DND-41 (cell line): Measurements from ENCODE around the gene BCL2L2.

ENCODE experiments used
- ATAC-seq: fragments of 200-7000 bp; cut with Tn5 transposase; 3 replicates; pipeline ENCODE4 v1.9.1; 2021; ENCODE audit warnings: low read depth; ENCODE audit not compliant: insufficient read depth
- DNase-seq: peaks from one replicate; pipeline ENCODE4 v3.0.0-alpha.2; 2020
- H2AFZ ChIP-seq: 2 replicates; pipeline ENCODE4 v1.6.0; 2012; ENCODE audit warnings: low read depth, low read length
- H3K27ac ChIP-seq: 2 replicates; pipeline ENCODE4 v1.5.1; 2012; ENCODE audit warnings: low read length, inconsistent platforms
- H3K27me3 ChIP-seq: fragments of 200-600 bp; sonication (generic); 2 replicates; pipeline ENCODE4 v1.6.0; 2012; ENCODE audit warnings: low read length, mild to moderate bottlenecking, inconsistent platforms; ENCODE audit not compliant: insufficient read depth, poor library complexity
- H3K36me3 ChIP-seq: 2 replicates; pipeline ENCODE4 v1.5.1; 2012; ENCODE audit warnings: low read length, inconsistent platforms; ENCODE audit not compliant: insufficient read depth
- H3K4me1 ChIP-seq: 2 replicates; pipeline ENCODE4 v1.5.1; 2012; ENCODE audit warnings: mild to moderate bottlenecking, low read length; ENCODE audit not compliant: insufficient read depth
- H3K4me2 ChIP-seq: 2 replicates; pipeline ENCODE4 v1.6.0; 2012; ENCODE audit warnings: mild to moderate bottlenecking, moderate library complexity, low read length, inconsistent platforms; ENCODE audit not compliant: insufficient read depth
- H3K4me3 ChIP-seq, 2 experiments: fragments of 200-600 bp in 1 of 2; shearing (Covaris generic) in 1 of 2; 2 replicates each; pipeline ENCODE4 v1.5.1; 2012 to 2016; ENCODE audit warnings: inconsistent platforms in 2 of 2, low read length in 2 of 2, mild to moderate bottlenecking in 2 of 2, low read depth in 1 of 2, moderate library complexity in 1 of 2
- H3K79me2 ChIP-seq: 2 replicates; pipeline ENCODE4 v1.6.0; 2012; ENCODE audit warnings: low read length, inconsistent platforms; ENCODE audit not compliant: insufficient read depth
- H3K9ac ChIP-seq: 2 replicates; pipeline ENCODE4 v1.6.0; 2012; ENCODE audit warnings: low read depth, mild to moderate bottlenecking, inconsistent platforms, low read length, moderate library complexity
- H3K9me3 ChIP-seq: 2 replicates; pipeline ENCODE4 v1.5.1; 2012; ENCODE audit warnings: low read length, moderate library complexity, mild to moderate bottlenecking, inconsistent platforms; ENCODE audit not compliant: insufficient read depth, severe bottlenecking
- H4K20me1 ChIP-seq: 2 replicates; pipeline ENCODE4 v1.6.0; 2012; ENCODE audit warnings: low read length; ENCODE audit not compliant: insufficient read depth
- CTCF ChIP-seq: IDR thresholded peaks from 2 replicates; pipeline ENCODE4 v1.5.1; 2012; ENCODE audit warnings: borderline replicate concordance, low read length, moderate library complexity, mild to moderate bottlenecking; ENCODE audit not compliant: poor library complexity, severe bottlenecking; ENCODE audit errors: extremely low read depth
- EZH2 ChIP-seq: IDR thresholded peaks from 3 replicates; pipeline ENCODE4 v1.6.1; 2012; ENCODE audit warnings: borderline replicate concordance, low read depth, mild to moderate bottlenecking, moderate library complexity, low read length, inconsistent platforms; ENCODE audit not compliant: severe bottlenecking

Gene BCL2L2

GRCh38 chr14:23301288-23301968 lies 5.2 kb upstream of the BCL2L2 start:
- ATAC-seq (peak; percentile 82), DNase-seq (peak; percentile 98)
- H3K9me3 ChIP-seq, result no peaks in the 10 kb centered on the region
- peaks cover 35% of the 10 kb centered on the region for H3K36me3 ChIP-seq
- H3K9ac ChIP-seq, result peak overlapping the region; percentile 98
- H4K20me1 ChIP-seq, result no peaks in the 10 kb centered on the region
- peak overlapping the region; percentile 95 for H2AFZ ChIP-seq
- H3K4me1 ChIP-seq, result peaks cover 47% of the 10 kb centered on the region
- no peaks in the 10 kb centered on the region for H3K27me3 ChIP-seq
- H3K79me2 ChIP-seq, result peaks cover 18% of the 10 kb centered on the region
- H3K4me2 ChIP-seq, result peak overlapping the region; percentile 98
- H3K4me3 ChIP-seq, result peak overlapping the region; percentile 53 to 87
- H3K27ac ChIP-seq, result peak overlapping the region; percentile 97
- TF ChIP-seq EZH2 (no peak), CTCF (peak; percentile 87)

GRCh38 chr14:23301969-23302289 lies 4.7 kb upstream of the BCL2L2 start:
- peak overlapping the region; percentile 89 for H3K4me2 ChIP-seq
- peak overlapping the region; percentile 95 for H2AFZ ChIP-seq
- H3K36me3 ChIP-seq, result peaks cover 35% of the 10 kb centered on the region
- TF ChIP-seq CTCF, result no peak
- TF ChIP-seq EZH2, result no peak
- peak overlapping the region; percentile 97 for H3K27ac ChIP-seq
- H3K79me2 ChIP-seq, result peaks cover 18% of the 10 kb centered on the region
- no peaks in the 10 kb centered on the region for H4K20me1 ChIP-seq
- DNase-seq (no peak), ATAC-seq (peak; percentile 33)
- peaks cover 49% of the 10 kb centered on the region for H3K4me1 ChIP-seq
- no peaks in the 10 kb centered on the region for H3K27me3 ChIP-seq
- peak overlapping the region; percentile 28 to 77 for H3K4me3 ChIP-seq
- peak overlapping the region; percentile 98 for H3K9ac ChIP-seq
- no peaks in the 10 kb centered on the region for H3K9me3 ChIP-seq

GRCh38 chr14:23302290-23303225 lies 4.1 kb upstream of the BCL2L2 start, which contains the start of gene PPP1R3E:
Gene PPP1R3E, minus strand, starts transcription at chr14:23302859. Its CDS starts 283 bp downstream, at chr14:23302576.
- Histone ChIP-seq H3K9ac (peak within 1 kb of the TSS; percentile 98), H3K27me3 (no peaks in the 10 kb centered on the region), H2AFZ (peak within 1 kb of the TSS; percentile 95), H3K79me2 (peaks cover 18% of the 10 kb centered on the region), H3K27ac (peak within 1 kb of the TSS; percentile 97), H3K9me3 (no peaks in the 10 kb centered on the region), H3K4me3 (peak within 1 kb of the TSS; percentile 28 to 77), H3K4me1 (peaks cover 55% of the 10 kb centered on the region), H3K36me3 (peaks cover 31% of the 10 kb centered on the region), H4K20me1 (no peaks in the 10 kb centered on the region), H3K4me2 (peak within 1 kb of the TSS; percentile 89)
- peak; percentile 83 for DNase-seq
- TF ChIP-seq EZH2 (no peak), CTCF (no peak)
- peak; percentile 44 for ATAC-seq
